Erythroblast (primary cell): ENCODE data around the gene ANKFN1.

Source experiments
- GATA1 ChIP-seq: IDR thresholded peaks from 2 replicates; pipeline ENCODE4 v1.6.1; 2011; ENCODE audit warnings: low read depth, mild to moderate bottlenecking, control low read depth, low read length, moderate library complexity
- POLR2A ChIP-seq: IDR thresholded peaks from 2 replicates; pipeline ENCODE4 v1.6.1; 2011; ENCODE audit warnings: mild to moderate bottlenecking, low read length

- no peak for TF ChIP-seq POLR2A
- no peak for TF ChIP-seq GATA1
Measured at GRCh38 chr17:56310782-56311181, 157.5 kb downstream of the ANKFN1 start.
